Left lung (tissue), 10 donors: ENCODE measurements around the gene EBF3. TPM values are rescaled to one million over a fixed set of nuclear protein-coding genes. Genes with fewer than 3 reads are reported as not detected.
"Not testable (repeated sequence)": the region's sequence is repeated elsewhere in the genome, so short reads cannot be mapped to it uniquely, and the experiment has no call there.

Experiments
- ATAC-seq: fragments of 200-7000 bp; cut with Tn5 transposase; one replicate; pipeline ENCODE4 v1.9.1; 2020; ENCODE audit warnings: moderate library complexity
- DNase-seq, 4 donors: peaks; one replicate each; pipeline ENCODE4 v3.0.0-alpha.2; 2013 to 2020
- H3K27ac ChIP-seq, 2 donors: fragments of 200-600 bp; sonication (generic) in 1 of 2; one replicate each; pipeline versions ENCODE4 v1.5.0 to v1.8.0; 2020 to 2021
- H3K27me3 ChIP-seq, 2 donors: fragments of 200-600 bp; sonication (generic) in 1 of 2; one replicate each; pipeline versions ENCODE4 v1.5.0 to v1.8.0; 2020 to 2021
- H3K36me3 ChIP-seq, 2 donors: fragments of 200-600 bp; sonication (generic) in 1 of 2; one replicate each; pipeline versions ENCODE4 v1.5.0 to v1.8.0; 2020 to 2021
- H3K4me1 ChIP-seq, 2 donors: fragments of 200-600 bp; one replicate each; pipeline ENCODE4 v1.8.0; 2021
- H3K4me3 ChIP-seq, 2 donors: fragments of 200-600 bp; sonication (generic) in 1 of 2; one replicate each; pipeline versions ENCODE4 v1.5.0 to v1.8.0; 2020 to 2021; ENCODE audit warnings: mild to moderate bottlenecking in 1 of 2
- H3K9me3 ChIP-seq, 2 donors: fragments of 200-600 bp; sonication (generic) in 1 of 2; one replicate each; pipeline versions ENCODE4 v1.5.0 to v1.8.0; 2020 to 2021
- CTCF ChIP-seq, 2 donors: fragments of 200-600 bp; sonication (generic) in 1 of 2; IDR thresholded peaks; one replicate each; pipeline versions ENCODE4 v1.5.0 to v1.8.0; 2021; ENCODE audit warnings: antibody characterized with exemption in 2 of 2
- intact Hi-C, 2 donors: fragments of 100-400 bp; cut with DNase I; formaldehyde crosslinking; loops; one replicate each; pipeline versions ENCODE4 v1.11.2 to v1.14.2; 2022
- polyA plus RNA-seq, 6 donors: library from polyadenylated mRNA; unstranded; fragments of 120-200 nt; gene quantifications; one replicate each; pipeline ENCODE4 v1.2.1, GENCODE V29; 2013; ENCODE audit not compliant: insufficient read length in 6 of 6
- total RNA-seq, 2 donors: library from RNA; stranded (reverse); fragmentation: NEBNext Ultra II Directional; extraction: Animal tissue kit (Norgen Biotek cat#: 25700); gene quantifications; one replicate each; pipeline ENCODE4 v1.2.1, GENCODE V29; 2021
- donor health status: DM: no; HTN: yes; CAD: no.
- donor health status: DM: no; HTN: no; CAD: no.

Gene EBF3
- total and polyA plus RNA-seq, 8 donors: 0.10 to 2.0 (median 1.4) TPM; not detected in 1

- no peaks in the 10 kb centered on the region for H3K9me3 ChIP-seq
- H3K36me3 ChIP-seq: no peaks in the 10 kb centered on the region
- no peak overlapping the region for H3K27ac ChIP-seq
- no peaks in the 10 kb centered on the region for H3K27me3 ChIP-seq
- no peak overlapping the region for H3K4me3 ChIP-seq
- peak in 2 of 4 donors; percentile 13 to 61 for DNase-seq
- no peaks in the 10 kb centered on the region for H3K4me1 ChIP-seq
- no peak for TF ChIP-seq CTCF (IDR thresholded peaks at IDR 0.05)
- intact Hi-C loops: no loop called here
- no peak for ATAC-seq
Observed at GRCh38 chr10:129921065-129921670, 42.9 kb downstream of the EBF3 start.

GRCh38 chr10:129920187-129920586 is 43.9 kb downstream of the EBF3 start:
- DNase-seq: peak in 1 of 4 donors; percentile 27
- H3K9me3 ChIP-seq, H3K4me3 ChIP-seq, H3K36me3 ChIP-seq, ATAC-seq, H3K27ac ChIP-seq, H3K27me3 ChIP-seq, intact Hi-C loops, H3K4me1 ChIP-seq: not testable (repeated sequence)

GRCh38 chr10:129919358-129919757 is 44.7 kb downstream of the EBF3 start:
- ATAC-seq: no peak

GRCh38 chr10:129918836-129919235 is 45.2 kb downstream of the EBF3 start:
- TF ChIP-seq CTCF (IDR thresholded peaks at IDR 0.05): no peak
- Histone ChIP-seq H3K4me1 (no peaks in the 10 kb centered on the region), H3K9me3 (no peaks in the 10 kb centered on the region), H3K27ac (no peak overlapping the region), H3K4me3 (no peak overlapping the region), H3K36me3 (no peaks in the 10 kb centered on the region), H3K27me3 (peaks cover 0 to 10% of the 10 kb centered on the region in 2 donors)
- ATAC-seq: no peak
- intact Hi-C loops: no loop called here
- DNase-seq: peak in 1 of 4 donors; percentile 26

More at GRCh38 chr10:129919358-129919757, 44.7 kb downstream of the EBF3 start:
- Histone ChIP-seq H3K27me3 (peaks cover 0 to 6% of the 10 kb centered on the region in 2 donors), H3K4me3 (no peak overlapping the region), H3K9me3 (no peaks in the 10 kb centered on the region), H3K27ac (no peak overlapping the region), H3K4me1 (no peaks in the 10 kb centered on the region), H3K36me3 (no peaks in the 10 kb centered on the region)
- intact Hi-C loops: no loop called here
- TF ChIP-seq CTCF (IDR thresholded peaks at IDR 0.05): no peak
- peak in 1 of 4 donors; percentile 51 for DNase-seq

GRCh38 chr10:129918401-129918800 is 45.7 kb downstream of the EBF3 start:
- intact Hi-C loops: no loop called here
- no peaks in the 10 kb centered on the region for H3K9me3 ChIP-seq
- TF ChIP-seq CTCF (IDR thresholded peaks at IDR 0.05): no peak
- H3K4me1 ChIP-seq: no peaks in the 10 kb centered on the region
- no peaks in the 10 kb centered on the region for H3K36me3 ChIP-seq
- peaks cover 0 to 10% of the 10 kb centered on the region in 2 donors for H3K27me3 ChIP-seq
- H3K4me3 ChIP-seq: no peak overlapping the region
- DNase-seq (peak in 1 of 4 donors; percentile 52), ATAC-seq (no peak)
- no peak overlapping the region for H3K27ac ChIP-seq

- intact Hi-C loops: no loop called here
- ATAC-seq: no peak
- H3K4me3 ChIP-seq: no peak overlapping the region
- peaks cover 0 to 10% of the 10 kb centered on the region in 2 donors for H3K27me3 ChIP-seq
- no peaks in the 10 kb centered on the region for H3K9me3 ChIP-seq
- TF ChIP-seq CTCF (IDR thresholded peaks at IDR 0.05): no peak
- no peaks in the 10 kb centered on the region for H3K4me1 ChIP-seq
- H3K36me3 ChIP-seq: no peaks in the 10 kb centered on the region
- peak in 1 of 4 donors; percentile 44 for DNase-seq
- no peak overlapping the region for H3K27ac ChIP-seq
Observed at GRCh38 chr10:129917936-129918335, 46.1 kb downstream of the EBF3 start.
